ENCODE results near the gene ADAMTS7.
"Not testable (repeated sequence)": the region's sequence is repeated elsewhere in the genome, so short reads cannot be mapped to it uniquely, and the experiment has no call there.

DNA sequence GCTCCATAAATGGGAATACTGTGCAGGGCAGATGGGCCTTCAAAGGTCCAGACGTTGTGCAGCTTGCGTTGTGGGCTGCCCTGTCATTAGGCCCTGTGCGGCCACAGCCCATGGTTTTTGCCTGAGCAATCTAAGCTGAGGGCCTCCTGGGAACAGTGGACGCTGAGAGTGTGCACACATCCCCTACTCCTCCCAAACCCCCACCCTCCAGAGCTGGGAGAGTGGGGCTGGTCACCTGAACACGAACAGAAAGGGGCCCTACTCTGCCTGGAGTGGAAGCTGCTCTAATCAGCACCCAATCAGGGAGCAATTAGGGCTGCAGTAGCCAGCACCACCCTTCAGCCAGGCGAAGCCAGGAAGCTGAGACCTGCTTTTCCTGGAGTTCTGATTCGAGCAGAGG lies 12.2 kb downstream of the ADAMTS7 start:
- not testable (repeated sequence) for TF ChIP-seq POLR2A, POLR2AphosphoS5 (IDR thresholded peaks at IDR 0.05; ENCODE audit: low read depth, low read length)
